HG02642 (cell line): ENCODE data around the gene FAM168A.

Source experiments
- ATAC-seq: cut with Tn5 transposase; IDR thresholded peaks from one replicate; pipeline ENCODE4 v1.9.1; 2021; ENCODE audit warnings: mild to moderate bottlenecking; ENCODE audit not compliant: unreplicated experiment, poor library complexity

Gene FAM168A, protein sequence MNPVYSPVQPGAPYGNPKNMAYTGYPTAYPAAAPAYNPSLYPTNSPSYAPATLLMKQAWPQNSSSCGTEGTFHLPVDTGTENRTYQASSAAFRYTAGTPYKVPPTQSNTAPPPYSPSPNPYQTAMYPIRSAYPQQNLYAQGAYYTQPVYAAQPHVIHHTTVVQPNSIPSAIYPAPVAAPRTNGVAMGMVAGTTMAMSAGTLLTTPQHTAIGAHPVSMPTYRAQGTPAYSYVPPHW

DNA sequence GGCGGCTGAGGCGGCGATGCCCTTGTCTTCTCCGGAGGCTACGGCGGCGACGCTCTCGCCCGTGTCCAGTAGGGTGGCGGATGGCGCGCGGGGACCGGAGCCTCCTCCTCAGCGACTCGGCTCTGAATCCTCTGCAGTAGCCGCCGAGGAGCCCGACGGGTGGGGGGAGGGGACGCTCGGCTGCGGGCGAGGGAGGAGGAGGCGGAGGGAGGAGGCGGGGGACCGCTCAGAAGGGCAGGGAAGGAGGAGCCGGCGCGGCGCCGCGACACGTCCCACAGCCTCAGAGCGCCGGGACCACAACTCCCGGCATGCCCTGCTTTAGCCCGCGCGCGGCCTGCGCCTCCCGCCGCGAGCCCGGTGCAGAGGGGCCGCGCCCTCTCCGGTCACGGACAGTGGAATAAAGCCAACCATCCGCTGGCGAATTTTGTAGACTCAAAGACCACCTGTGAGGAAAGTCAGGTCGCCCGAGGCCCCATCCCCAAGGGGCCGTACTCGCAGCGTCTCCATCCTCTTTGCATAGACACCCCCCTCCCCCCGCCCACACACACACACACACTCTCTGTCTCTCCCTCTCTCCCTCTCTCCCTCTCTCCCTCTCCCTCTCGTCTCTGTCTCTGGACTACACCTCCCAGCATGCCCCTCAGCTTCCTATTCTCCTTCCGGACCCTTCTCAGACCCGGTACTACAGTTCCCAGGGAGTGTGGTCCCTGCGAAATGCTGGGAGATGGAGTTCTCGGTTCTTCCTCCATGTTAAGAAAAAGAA lies at the start of gene FAM168A:
FAM168A (minus strand) TSS at position 157 of the 763 bp plus-strand sequence. CDS start 129,638 bp downstream, outside the sequence.
- peak; percentile 94 for ATAC-seq

DNA sequence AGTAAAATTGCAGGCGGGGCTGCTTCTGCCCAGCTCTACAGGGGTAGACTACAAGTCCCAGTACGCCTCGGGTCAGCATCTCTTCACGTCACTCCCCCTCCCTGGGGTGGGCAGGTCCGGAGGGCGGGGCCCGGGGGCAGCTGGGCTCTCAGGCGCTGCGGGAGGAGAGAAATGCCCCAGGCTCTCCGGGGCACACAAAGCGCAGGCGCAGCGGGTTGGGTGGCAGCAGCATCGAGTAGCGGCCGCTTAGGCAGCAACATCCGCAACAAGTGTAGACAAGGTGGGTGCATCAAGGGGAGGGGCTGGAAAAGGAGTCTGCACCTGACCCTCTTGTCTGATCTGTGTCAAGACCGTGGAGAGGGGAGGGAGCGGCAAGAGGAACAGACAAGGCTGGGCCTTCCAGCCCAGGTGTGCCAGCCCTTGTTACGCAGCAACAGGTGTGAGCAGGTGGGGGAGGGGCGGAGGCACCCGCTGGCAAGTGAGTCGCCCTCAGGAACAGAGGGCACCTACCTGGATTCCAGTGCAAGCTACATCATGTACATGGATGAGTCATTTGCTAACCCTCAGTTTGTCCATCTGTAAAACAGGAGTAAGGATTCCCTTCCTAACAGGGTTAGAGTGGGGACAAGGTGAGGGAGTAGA lies 49.7 kb upstream of the FAM168A start:
- peak; percentile 78 for ATAC-seq

DNA sequence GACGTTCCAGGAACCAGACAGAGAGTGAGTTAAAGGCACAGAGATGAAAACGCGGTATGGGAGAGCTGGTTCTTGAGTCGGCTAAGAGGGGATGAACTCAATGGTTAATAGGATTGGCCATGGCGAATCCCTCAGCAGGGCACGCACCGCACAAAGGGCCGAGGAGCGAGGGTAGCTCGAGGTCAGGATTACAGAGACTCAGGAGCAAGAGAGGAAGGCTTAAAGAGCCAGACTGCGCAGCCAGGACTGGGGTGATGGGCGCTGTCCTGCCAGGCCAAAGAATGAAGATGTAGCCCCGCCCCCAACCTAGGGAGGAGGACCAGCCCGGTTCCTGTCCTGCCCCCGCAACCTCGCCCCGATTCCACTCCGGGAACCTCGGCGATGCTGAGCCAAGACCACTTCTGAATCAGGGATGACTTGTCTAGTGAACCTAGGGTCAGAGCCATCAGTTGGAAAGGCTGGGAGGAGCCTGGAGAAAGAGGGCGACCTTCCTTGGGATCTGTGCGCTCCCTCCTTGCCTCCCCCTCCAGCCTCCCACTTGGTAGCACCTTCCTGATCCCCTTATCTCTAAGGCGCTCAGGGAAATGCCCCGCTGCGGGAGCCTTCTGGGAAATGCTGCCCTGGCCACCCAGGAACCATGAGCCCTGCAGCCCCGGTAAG lies 48.2 kb upstream of the FAM168A start, which contains the start of gene PLEKHB1:
PLEKHB1 (plus strand) TSS at position 610 of the 660 bp plus-strand sequence; CDS start at position 638, 28 bp downstream.
- ATAC-seq, result no peak

DNA sequence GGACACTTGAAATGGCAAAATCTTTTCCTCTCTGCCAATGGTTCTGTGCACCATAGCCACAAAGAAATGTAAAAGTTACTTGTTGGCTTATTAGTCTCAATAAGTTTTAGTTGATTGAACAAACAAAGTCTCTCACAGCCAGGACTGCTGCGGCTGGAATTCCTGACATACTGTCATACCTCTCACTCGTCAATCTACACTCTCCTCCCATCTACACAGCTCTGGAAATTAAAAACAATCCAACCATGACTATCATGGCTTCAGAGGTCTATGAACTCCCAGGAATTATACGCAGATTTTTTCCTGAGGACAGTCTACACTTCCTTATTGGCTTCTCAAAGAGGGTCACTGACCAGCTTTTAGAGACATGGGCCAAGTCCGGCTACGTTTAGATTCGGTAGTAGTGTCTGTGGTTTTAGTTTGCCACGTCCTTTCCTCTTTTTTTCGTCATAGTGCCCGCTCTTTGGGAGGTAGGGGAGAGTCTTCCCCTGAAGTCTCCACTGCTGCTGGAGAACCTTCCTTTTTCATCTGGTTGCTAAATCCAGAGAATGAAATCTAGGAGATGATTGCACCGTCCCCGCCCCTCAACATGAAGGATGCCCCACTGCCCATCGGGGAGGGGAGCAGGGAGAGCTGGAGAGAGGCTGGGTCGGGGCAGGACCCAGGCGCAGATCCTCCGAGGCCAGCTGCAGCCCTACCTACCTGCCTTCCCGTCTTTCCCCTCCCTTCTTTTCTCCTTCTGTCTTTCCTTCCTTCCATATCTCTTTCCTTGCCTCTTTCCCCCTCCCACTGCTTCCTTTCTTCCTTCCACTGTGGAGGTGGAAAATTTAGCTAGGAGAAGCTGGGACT lies 47.4 kb upstream of the FAM168A start:
- no peak for ATAC-seq

DNA sequence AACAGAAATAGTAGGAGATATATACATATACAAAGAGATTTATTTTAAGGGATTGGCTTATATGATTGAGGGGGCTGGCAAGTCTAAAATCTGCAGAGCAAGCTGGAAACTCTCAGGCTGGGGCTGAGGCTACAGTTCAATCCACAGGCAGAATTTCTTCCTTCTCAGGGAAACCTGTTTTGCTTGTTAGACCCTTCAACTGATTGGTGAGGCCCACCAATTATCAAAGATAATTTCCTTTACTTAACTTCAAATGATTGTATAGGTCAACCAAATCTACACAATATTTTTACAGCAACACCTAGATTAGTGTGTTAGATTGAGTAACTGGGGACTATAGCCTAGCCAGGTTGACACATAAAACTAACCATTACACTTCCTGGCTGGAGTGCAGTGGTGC lies 43.8 kb upstream of the FAM168A start:
- no peak for ATAC-seq

DNA sequence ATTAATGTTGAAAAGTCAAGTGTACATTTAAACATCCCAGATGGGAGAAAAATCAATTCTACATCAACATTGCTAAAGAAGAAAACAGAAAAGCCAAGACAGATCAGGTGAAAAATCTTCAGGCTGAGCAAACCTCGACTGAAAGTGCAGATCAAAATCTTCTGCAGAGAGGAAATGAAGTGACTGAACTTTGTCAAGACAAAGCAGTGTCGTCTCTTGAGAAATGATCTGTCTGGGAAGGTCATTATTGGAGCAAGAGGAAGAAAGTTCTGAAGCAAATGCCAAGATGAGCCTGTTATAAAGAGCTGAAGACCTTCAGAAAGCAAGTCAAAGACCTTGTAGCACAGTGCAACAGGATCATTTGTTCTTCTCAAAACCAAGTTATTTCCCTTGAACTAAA lies 42.7 kb upstream of the FAM168A start:
- no peak for ATAC-seq

DNA sequence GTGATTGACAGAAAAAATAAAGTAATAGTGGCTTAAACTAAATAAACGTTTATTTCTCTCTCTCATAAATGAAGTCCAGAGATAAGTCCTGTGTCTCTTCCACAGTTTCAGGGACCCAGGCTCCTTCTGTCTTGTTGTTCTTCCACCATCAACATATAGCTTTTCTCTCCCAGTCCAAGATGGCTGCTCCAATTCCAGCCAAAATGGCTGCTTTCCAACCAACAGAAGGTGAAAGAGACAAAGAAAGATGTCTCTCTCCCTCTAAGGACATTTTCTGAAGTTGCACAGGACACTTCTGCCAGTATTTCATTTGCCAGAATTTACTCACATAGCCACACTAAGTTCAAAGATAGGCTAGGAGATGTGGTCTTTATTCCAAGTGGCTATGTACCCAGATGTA lies 39.1 kb upstream of the FAM168A start:
- ATAC-seq, result no peak

DNA sequence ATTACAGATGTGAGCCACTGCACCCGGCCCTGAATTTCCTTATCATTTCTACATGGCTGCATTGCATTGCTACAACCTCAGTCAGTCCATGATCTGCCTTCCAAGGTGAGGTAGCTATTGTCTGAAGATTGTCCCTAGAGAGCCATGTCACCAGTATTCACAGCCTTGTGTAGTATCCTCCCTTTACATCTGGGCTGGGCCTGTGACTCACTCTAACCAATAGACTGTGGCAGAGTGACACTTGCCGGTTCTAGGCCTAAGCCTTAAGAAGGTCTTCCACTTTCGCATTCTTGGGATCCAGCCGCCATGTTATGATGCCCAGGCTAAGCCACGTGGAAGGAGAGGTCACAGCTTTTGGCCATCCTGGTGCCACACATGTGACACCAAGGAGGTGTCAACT lies 38.3 kb upstream of the FAM168A start:
- no peak for ATAC-seq

DNA sequence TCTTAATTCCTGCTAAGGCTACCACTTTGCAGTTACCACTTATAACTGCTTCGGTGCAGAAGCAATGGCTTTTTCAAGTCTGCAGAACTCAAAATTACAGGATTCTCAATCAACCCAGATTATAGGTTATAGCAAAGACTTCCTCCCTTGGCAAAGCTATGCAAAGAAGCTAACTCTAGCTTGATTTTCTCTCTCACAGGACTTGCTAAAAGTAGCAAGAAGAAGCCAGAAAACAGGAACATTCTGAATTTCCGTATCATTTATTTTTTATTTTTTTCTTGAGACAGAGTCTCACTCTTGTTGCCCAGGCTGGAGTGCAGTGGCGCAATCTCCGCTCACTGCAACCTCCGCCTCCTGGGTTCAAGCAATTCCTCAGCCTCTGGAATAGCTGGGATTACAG lies 37.8 kb upstream of the FAM168A start:
- ATAC-seq, result no peak

DNA sequence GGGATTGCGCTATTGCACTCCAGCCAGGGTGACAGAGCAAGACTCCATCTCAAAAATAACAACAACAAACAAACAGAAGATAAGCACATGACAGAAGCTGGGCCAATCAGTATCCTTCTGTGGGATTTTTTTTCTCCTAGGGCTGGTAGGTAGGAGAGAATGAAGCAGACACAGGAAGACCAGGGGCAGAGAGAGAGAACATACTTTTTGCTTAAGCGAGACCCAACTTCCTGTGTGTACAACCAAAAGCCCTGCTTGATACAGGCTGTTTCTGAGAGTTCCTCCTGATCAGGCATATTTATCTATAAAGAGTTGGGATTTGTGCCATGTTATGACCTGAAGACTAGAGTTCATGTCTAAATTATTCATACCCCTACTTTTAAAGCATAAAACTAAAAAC lies 36.1 kb upstream of the FAM168A start:
- ATAC-seq, result no peak

DNA sequence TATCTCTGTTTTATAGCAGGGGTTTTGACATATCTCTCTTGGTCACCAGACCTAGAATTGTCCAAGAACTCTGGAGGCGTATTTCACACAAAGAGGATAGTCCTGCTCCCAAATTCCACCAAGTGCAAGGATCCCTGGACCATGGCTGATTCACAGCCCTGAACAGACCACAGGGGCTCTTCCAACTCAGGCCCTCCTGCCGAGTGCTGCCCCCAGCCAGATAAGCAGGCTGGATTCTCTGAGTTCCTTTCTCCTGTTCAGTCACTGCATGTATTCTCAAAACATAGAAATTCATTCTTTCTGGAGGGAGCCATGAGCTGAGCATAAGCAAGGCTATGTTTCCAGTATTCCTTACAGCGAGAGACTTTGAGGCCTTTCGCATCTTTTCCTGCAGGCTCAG lies 35.1 kb upstream of the FAM168A start:
- no peak for ATAC-seq

DNA sequence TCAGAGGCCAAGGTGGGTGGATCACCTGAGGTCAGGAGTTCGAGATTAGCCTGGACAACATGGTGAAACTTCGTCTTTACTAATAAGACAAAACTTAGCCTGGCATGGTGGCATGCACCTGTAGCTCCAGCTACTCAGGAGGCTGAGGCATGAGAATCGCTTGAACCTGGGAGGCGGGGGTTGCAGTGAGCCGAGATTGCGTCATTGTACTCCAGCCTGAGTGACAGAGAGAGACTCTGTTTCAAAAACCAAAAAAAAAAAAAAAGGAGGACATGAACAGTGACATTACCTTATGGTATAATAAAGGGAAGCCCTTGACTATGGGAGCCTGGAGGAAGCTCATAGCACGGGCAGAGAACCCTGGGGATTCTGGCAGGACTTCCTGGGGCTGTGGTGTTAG lies 32.0 kb upstream of the FAM168A start:
- ATAC-seq, result no peak

DNA sequence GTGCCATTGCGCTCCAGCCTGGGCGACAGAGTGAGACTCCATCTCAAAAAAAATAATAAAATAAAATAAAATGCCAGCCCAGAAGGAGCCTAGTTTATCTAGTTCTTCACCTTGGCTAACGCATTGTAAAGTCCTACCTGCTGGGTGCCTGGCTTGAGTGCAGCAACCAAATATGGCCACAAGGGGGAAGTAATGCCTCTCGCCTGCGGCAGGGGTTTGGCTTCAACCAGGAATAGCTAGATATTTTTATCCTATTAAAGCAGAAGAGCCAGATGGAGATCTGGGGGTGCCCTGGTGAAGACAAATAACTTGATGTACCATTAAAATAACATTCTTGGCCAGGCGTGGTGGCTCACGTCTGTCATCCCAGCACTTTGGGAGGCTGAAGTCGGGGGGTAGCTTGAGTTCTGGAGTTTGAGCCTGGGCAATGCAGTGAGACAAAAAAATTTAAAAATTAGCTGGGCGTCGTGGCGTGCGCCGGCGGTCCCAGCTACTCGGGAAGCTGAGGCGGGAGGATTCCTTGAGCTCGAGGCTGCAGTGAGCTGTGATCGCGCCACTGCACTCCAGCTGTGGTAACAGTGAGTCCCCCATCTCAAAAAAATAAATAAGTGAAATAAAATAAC lies 27.9 kb upstream of the FAM168A start:
- no peak for ATAC-seq

DNA sequence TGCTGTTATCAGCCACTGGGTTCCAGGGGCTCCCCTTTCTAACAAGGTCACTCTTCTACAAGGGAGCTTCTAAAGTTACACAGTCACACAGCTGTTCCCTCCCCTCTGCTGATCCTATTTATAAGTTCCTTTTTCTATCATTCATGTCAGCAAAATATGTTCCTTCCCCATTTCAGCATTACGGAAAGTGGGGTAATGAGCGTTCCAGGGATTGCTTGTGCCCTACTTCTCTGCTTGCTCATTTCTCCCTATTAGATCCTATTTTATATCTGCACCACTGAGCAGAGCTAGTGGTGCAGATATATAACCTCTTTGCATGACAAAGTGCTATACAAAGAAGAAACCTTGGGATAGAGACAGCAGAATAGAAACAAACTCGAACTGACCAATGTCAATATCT lies 25.8 kb upstream of the FAM168A start:
- no peak for ATAC-seq

DNA sequence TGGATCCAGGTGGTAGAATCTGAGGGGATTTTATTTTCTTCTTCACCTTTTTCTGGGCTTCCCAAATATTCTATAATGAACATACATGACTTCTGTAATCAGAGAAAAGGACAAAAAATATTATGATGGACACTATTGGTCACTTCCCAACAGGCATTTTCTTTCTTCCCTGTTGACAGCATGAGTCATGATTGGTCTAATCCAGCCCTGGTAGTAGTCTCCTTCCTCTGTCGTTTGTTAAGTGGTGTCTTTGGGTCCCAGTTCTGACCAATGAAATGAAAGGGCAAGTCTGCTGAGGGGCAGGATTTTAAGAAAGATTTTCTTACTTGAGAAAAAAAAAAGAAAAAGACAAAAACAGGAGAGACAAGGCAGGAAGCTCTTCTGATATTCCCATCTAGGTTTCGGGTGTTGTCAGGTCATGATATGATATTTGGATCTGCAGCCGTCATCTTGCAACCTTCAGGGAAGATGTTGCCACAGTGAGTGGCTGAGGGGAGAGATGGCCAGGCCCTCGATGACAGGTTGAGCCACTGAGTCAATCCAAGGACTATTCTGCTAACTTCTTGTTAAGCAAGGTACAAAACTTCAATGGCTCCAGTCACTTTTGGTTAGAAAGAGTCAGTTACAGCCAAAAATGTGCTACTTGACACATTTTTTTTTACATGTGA lies 25.1 kb upstream of the FAM168A start:
- ATAC-seq, result no peak

DNA sequence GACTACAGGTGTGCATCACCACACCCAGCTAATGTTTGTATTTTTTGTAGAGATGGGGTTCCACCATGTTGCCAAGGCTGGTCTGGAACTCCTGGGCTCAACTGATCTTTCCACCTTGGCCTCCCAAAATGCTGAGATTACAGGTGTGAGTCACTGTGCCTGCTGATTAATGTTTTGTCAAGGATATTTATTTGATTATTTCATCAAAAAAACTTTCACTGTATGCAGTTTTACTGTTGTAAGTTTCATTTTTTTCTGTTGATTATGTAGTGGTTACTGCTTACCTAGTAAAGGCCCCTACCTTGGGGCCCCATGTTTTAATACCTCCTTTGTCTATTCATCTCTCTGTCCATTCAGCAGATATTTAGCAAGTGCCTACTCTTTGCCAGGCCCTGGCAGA lies 16.7 kb upstream of the FAM168A start:
- ATAC-seq, result no peak

DNA sequence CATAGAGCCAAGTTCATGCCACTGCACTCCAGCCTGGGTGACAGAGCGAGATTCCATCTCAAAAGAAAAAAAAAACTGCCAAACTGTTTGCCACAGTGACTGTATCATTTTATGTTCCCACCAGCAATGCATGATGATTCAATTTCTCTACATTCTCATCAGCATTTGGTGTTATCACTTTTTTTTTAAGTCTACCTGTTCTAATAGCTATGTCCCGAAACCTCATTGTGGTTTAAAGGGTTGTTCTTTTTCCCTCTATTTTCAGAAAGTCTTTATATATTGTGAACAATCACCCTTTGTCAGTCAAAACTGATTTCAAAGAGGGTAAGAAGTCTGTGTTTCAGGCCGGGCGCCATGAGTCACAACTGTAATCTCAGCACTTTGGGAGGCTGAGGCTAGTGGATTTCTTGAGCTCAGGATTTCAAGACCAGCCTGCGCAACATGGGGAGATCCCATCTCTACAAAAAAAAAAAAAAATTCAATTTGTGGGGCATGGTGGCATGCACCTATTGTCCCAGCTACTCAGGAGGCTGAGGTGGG lies 14.8 kb upstream of the FAM168A start:
- ATAC-seq, result no peak

DNA sequence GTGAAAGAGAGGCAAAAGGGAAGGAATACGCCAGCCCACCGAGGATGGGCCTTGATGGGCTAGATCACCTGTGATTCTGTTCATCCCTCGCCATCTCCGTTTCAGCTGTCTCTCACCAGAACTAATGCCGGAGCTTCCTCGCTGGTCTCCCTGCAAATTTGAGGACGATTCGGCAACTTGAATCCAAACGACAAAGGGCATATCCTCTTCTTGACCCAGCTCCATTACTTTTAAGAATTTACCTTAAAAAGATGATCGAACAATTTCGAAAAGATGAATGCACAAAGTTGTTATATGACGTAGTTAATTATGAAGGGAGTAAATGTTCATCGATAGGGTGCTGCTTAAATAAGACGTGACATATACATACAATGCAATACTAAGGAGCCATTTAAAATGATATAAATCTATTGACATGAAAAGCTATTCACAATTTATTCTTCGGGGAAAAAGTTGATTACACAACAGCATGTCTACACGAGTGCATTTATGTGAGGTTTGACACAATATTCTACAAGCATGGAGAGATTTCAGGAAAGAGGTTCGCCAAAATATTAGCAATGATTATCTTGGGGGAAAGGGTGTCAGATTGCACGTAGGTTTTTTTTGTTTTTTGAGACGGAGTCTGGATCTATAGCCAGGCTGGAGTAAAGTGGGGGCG lies 937 bp upstream of the FAM168A start:
- ATAC-seq, result no peak
